Measurements from ENCODE around the gene MTA3. TPM values are rescaled to one million over a fixed set of nuclear protein-coding genes. Genes with fewer than 3 reads are reported as not detected.

The MTA3 gene
- total RNA-seq, 2 experiments from 2014 or later, result 20.9 to 21.5 TPM

DNA sequence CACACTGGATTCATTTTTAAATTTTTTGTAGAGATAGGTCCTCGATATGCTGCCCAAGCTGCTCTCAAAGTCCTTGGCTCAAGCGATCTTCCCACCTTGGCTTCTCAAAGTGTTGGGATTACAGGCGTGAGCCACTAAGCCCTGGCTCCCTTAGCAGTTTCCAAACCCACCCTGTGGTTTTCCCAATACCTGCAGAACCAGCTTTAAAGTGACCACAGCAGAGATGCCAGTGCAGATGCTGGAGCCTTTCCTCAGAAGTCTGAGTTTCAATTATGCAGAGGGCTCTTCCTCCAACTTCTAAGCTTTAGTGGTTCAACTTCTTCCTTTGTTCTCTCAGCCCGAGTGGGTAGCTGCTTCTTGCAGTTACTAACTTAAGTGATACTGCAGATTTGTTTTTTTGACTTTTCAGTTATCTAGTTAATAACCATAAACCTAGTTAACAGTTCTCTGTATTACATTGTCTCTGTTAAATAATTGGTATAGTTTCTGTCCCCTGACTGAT, 232.1 kb downstream of the MTA3 start:
- Mint-ChIP-seq H3K27me3 (peaks cover 28% of the 10 kb centered on the region), H3K4me1 (peaks cover 9% of the 10 kb centered on the region), H3K27ac (no peak overlapping the region), H3K9me3 (no peaks in the 10 kb centered on the region), H3K36me3 (ENCODE audit: low read depth) (no peaks in the 10 kb centered on the region), H3K4me3 (no peak overlapping the region)
- POLR2A ChIA-PET, result interaction anchor here (2.7 kb wide), 1 partner anchor 10 kb away, joined by 23 read pairs; no protein-coding TSS in a partner anchor
- DNase-seq, result no peak
- CTCF ChIA-PET, result interaction anchor here (1.5 kb wide), 1 partner anchor 10 kb away, joined by 8 read pairs; no protein-coding TSS in a partner anchor

DNA sequence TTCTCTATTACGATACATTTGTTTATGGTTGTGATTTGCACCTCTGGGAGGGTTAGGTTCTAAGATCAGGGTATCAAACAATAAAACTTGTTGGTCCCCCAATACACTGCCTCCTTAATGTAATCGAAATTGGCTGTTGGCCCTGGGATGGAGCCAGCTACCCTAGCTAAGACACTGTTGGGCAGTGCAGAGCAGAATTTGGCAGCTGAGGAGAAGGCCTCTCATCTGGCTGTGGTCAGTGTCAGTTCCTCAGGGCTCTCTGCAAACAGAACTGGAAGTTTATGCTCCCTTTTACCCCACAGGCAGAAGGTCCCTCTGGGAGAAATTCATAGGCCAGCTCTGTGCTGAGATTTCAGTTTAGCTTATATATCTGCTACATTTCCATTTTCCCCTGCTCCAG, 232.5 kb downstream of the MTA3 start:
- POLR2A ChIA-PET, result interaction anchor here (2.7 kb wide), 1 partner anchor 9 kb away, joined by 23 read pairs; no protein-coding TSS in a partner anchor
- CTCF ChIA-PET, result interaction anchor here (1.5 kb wide), 1 partner anchor 9 kb away, joined by 8 read pairs; no protein-coding TSS in a partner anchor
- Mint-ChIP-seq H3K4me3 (no peak overlapping the region), H3K9me3 (no peaks in the 10 kb centered on the region), H3K27me3 (peaks cover 25% of the 10 kb centered on the region), H3K4me1 (peaks cover 5% of the 10 kb centered on the region), H3K27ac (no peak overlapping the region), H3K36me3 (ENCODE audit: low read depth) (no peaks in the 10 kb centered on the region)
- DNase-seq, result no peak

DNA sequence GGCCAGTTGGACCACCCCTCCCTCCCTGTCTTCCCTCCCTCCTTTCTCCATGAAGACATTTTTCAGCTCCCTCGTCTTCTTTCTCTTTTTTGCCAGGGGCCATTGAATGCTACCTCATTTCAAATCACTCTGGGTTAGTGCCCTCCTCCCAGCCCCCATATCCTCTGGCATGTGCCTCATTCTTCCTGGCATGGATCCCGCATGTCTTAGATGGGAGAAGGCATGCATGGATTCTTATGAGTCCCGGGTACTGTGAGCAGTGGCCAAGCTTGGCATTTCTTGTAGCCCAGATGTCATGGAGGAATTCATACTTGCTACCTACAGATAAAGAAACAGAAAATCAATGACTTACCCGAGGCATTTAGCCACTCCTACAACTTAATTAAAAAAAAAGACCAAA, 232.9 kb downstream of the MTA3 start:
- CTCF ChIA-PET, result interaction anchor here (1.5 kb wide), 1 partner anchor 9 kb away, joined by 8 read pairs; no protein-coding TSS in a partner anchor

DNA sequence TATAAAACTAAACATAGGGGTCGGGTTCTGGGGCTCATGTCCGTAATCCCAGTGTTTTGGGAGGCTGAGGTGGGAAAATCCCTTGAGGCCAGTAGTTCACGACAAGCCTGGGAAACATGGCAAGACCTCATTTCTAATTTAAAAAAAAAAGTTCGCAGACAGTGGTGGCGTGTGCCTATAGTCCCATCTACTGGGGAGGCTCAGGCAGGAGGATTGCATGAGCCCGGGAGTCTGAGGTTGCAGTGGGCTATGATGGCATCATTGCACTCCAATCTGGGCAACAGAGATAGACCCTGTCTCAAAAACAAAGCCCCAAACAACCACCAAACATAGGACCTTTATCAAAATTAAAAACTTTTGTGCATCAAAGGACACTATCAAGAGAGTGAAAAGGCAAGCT, 233.7 kb downstream of the MTA3 start:
- Mint-ChIP-seq H3K27me3 (peaks cover 29% of the 10 kb centered on the region), H3K4me3 (no peak overlapping the region), H3K36me3 (ENCODE audit: low read depth) (no peaks in the 10 kb centered on the region), H3K4me1 (no peaks in the 10 kb centered on the region), H3K9me3 (no peaks in the 10 kb centered on the region), H3K27ac (no peak overlapping the region)
- ChIA-PET CTCF (no interaction called here), POLR2A (no interaction called here)
- DNase-seq, result no peak

More for the DNA sequence above, 232.9 kb downstream of the MTA3 start:
- POLR2A ChIA-PET, result interaction anchor here (2.7 kb wide), 1 partner anchor 9 kb away, joined by 23 read pairs; no protein-coding TSS in a partner anchor
- Mint-ChIP-seq H3K4me1 (peaks cover 4% of the 10 kb centered on the region), H3K27ac (no peak overlapping the region), H3K36me3 (ENCODE audit: low read depth) (no peaks in the 10 kb centered on the region), H3K4me3 (no peak overlapping the region), H3K27me3 (peaks cover 27% of the 10 kb centered on the region), H3K9me3 (no peaks in the 10 kb centered on the region)
- DNase-seq, result no peak

DNA sequence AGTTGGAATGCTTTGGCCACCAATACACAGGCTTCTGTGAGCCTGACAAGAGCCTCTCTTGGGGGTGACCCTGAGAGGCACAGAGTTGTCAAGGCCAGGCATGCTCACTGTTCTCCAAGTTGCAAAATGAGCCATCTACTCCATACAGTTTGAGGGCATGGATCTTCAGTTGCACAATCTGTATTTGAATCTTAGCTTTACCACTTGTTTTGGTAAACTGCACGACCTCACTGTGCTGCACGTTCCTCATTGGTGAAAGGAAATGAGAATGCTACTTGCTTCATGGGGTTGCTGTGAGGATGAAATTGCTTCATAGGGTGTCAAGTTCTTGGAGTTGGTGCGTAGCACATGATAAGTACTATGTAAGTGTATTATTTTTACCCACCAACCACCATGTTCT, 235.9 kb downstream of the MTA3 start:
- DNase-seq, result no peak
- POLR2A ChIA-PET, result no interaction called here
- Mint-ChIP-seq H3K27ac (no peak overlapping the region), H3K27me3 (peaks cover 29% of the 10 kb centered on the region), H3K9me3 (no peaks in the 10 kb centered on the region), H3K36me3 (ENCODE audit: low read depth) (no peaks in the 10 kb centered on the region), H3K4me1 (peaks cover 4% of the 10 kb centered on the region), H3K4me3 (no peak overlapping the region)
- CTCF ChIA-PET, result no interaction called here

DNA sequence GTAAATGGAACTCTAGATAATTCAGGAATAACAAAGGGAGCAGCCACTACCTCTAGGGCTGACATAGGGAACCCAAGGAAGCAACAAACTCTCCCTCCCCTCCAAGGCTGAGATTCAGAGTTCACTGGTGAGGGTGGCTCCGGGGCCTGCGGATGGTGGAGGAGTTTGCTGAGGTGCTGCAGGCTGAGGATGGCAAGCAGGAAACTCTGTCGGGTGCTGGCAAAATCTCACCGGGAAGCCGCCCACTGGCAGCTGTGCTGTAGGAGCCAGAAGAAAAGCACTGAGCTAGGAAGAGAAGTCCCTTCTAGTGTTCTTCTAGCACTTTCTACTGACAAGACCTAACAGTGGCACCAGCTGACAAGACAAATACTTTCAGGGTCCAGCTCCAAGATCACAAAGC, 236.5 kb downstream of the MTA3 start:
- H3K27ac Mint-ChIP-seq, result no peak overlapping the region
- no peak for DNase-seq
- peaks cover 29% of the 10 kb centered on the region for H3K27me3 Mint-ChIP-seq
- ChIA-PET POLR2A (no interaction called here), CTCF (no interaction called here)
- H3K9me3 Mint-ChIP-seq, result no peaks in the 10 kb centered on the region
- H3K4me3 Mint-ChIP-seq, result no peak overlapping the region
- H3K36me3 Mint-ChIP-seq (ENCODE audit: low read depth), result no peaks in the 10 kb centered on the region
- peaks cover 4% of the 10 kb centered on the region for H3K4me1 Mint-ChIP-seq

Other genes with a start within 250 kb of the MTA3 start
- 100 to 1,000 TPM; 102 TPM for gene COX7A2L, start 207.4 kb upstream of the MTA3 start, total RNA-seq
- not detected for gene KCNG3, start 74.7 kb upstream of the MTA3 start, total RNA-seq
- gene OXER1, start 195.5 kb downstream of the MTA3 start, total RNA-seq, result not detected
- gene HAAO, start 224.0 kb downstream of the MTA3 start, total RNA-seq, result under 1 TPM; 0.18 to 0.28 TPM